ENCODE results near the gene ARL16.

The ARL16 gene

GRCh38 chr17:81716674-81716996 lies 33.0 kb upstream of the ARL16 start:
- no peak overlapping the region for H3K4me3 ChIP-seq (ENCODE audit: low read depth, low read length)
- no peaks in the 10 kb centered on the region for H3K27me3 ChIP-seq
- DNase-seq = no peak
- TF ChIP-seq CTCF (IDR thresholded peaks at IDR 0.05; ENCODE audit: low read depth, low read length) = no peak
- H3K4me1 ChIP-seq = no peaks in the 10 kb centered on the region; the same call in 1 of the 2 replicates
- H3K36me3 ChIP-seq = peaks cover 14% of the 10 kb centered on the region
- no peaks in the 10 kb centered on the region for H3K9me3 ChIP-seq

GRCh38 chr17:81715872-81716673 lies 32.5 kb upstream of the ARL16 start:
- Histone ChIP-seq H3K4me1 (peaks cover 2% of the 10 kb centered on the region; the same call in 1 of the 2 replicates), H3K4me3 (ENCODE audit: low read depth, low read length) (no peak overlapping the region), H3K9me3 (no peaks in the 10 kb centered on the region), H3K36me3 (peaks cover 14% of the 10 kb centered on the region), H3K27me3 (no peaks in the 10 kb centered on the region)
- TF ChIP-seq CTCF (IDR thresholded peaks at IDR 0.05; ENCODE audit: low read depth, low read length) = no peak
- DNase-seq = no peak

GRCh38 chr17:81715107-81715871 lies 31.7 kb upstream of the ARL16 start:
- peaks cover 5% of the 10 kb centered on the region; the same call in 1 of the 2 replicates for H3K4me1 ChIP-seq

GRCh38 chr17:81714412-81715106 lies 31.0 kb upstream of the ARL16 start:
- H3K36me3 ChIP-seq = peaks cover 14% of the 10 kb centered on the region
- no peak overlapping the region for H3K4me3 ChIP-seq (ENCODE audit: low read depth, low read length)

More at GRCh38 chr17:81715107-81715871, 31.7 kb upstream of the ARL16 start:
- no peaks in the 10 kb centered on the region for H3K27me3 ChIP-seq
- no peak for TF ChIP-seq CTCF (IDR thresholded peaks at IDR 0.05; ENCODE audit: low read depth, low read length)
- H3K36me3 ChIP-seq = peaks cover 14% of the 10 kb centered on the region
- H3K4me3 ChIP-seq (ENCODE audit: low read depth, low read length) = no peak overlapping the region
- no peak for DNase-seq
- H3K9me3 ChIP-seq = no peaks in the 10 kb centered on the region

More at GRCh38 chr17:81714412-81715106, 31.0 kb upstream of the ARL16 start:
- no peak for TF ChIP-seq CTCF (IDR thresholded peaks at IDR 0.05; ENCODE audit: low read depth, low read length)
- Histone ChIP-seq H3K4me1 (peaks cover 5% of the 10 kb centered on the region; the same call in 1 of the 2 replicates), H3K9me3 (no peaks in the 10 kb centered on the region), H3K27me3 (no peaks in the 10 kb centered on the region)
- no peak for DNase-seq
